Brain pericyte (primary cell): ENCODE results near the gene TRPM1.
"Not testable (repeated sequence)": the region's sequence is repeated elsewhere in the genome, so short reads cannot be mapped to it uniquely, and the experiment has no call there.

Experiments
- DNase-seq: peaks from one replicate; pipeline ENCODE4 v3.0.0-alpha.2; 2012; ENCODE audit warnings: low read depth, low spot score

TRPM1 gene

DNA sequence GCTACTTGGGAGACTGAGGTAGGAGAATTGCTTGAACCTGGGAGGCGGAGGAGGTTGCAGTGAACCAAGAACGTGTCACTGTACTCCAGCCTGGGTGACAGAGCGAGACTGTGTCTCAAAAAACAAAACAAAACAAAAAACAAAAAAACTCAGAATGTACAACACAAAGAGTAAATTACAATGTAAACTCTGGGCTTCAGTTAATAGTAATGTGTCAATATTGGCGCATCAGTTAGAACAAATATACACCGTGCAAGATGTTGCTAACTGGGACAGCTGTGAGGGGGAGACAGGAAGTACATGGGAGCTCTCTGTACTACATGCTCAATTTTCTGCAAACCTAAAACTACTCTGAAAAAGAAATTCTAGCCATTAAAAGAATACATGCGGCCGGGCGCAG lies 23.5 kb upstream of the TRPM1 start:
- no peak for DNase-seq

DNA sequence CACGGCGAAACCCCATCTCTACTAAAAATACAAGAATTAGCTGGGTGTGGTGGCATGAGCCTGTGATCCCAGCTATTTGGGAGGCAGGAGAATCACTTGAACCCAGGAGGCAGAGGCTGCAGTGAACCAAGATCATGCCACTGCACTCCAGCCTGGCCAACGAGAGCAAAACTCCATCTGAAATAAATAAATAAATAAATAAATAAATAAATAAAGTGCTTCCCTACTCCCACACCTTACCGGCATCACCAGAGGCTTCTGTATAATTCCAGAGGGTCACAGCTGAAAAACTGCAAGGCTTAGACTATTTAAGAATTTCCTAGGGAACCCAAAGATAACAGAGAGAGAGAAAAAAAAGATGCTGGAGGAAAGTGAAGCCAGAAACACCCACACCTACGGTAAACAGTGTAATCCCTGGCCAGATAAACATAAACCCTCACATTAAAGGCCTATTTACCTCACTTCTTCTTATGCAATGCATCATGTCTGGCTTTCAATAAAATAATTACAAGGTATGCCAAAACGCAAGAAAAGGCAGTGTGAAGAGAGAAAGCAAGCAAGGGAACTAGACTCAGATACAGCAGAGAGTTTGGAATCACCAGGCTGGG lies 15.0 kb upstream of the TRPM1 start:
- DNase-seq = no peak

DNA sequence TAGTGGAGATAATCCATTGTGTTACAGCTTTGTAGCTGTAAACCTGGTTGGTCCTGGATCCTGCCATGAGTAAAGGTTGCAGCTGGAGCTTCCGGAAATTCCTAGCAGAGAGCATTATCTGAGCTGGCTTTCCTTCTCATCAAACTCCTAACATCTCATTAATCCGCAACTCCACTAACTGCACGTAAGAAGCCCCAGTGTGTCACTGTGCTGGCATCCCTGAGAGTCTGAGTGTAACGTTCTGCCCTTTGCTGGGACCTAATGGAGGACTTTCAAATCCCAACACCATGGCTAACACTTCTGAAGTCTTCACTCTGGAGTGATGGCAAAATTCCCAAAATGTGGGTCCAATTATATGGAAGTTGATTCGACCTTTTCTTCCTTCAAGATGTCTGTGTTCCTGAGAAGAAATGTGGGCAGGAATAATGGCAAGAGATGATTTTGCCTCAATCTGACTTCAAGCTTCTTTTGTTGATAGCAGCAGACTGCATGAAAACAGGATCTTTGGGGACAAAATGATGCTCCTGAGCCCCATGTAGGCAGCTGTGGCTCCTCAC lies 9.6 kb upstream of the TRPM1 start:
- no peak for DNase-seq

DNA sequence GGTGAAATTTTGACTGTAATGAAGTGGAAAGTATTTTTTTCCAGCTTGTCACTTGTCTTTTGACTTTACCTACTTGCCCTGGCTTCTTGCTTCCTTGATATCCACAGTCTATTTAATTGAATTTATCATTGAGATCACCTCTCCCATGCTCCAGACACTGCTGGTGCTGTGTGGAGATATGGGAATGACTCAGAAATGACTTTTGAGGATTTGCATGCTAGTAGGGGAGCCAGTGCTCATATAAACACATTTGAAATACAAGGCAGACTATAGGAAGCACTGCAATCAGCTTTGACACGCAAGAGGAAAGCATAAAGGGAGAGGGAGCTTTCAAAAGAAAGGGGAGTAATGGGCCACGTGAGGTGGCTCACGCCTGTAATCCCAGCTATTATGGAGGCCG lies 7.3 kb upstream of the TRPM1 start:
- no peak for DNase-seq

DNA sequence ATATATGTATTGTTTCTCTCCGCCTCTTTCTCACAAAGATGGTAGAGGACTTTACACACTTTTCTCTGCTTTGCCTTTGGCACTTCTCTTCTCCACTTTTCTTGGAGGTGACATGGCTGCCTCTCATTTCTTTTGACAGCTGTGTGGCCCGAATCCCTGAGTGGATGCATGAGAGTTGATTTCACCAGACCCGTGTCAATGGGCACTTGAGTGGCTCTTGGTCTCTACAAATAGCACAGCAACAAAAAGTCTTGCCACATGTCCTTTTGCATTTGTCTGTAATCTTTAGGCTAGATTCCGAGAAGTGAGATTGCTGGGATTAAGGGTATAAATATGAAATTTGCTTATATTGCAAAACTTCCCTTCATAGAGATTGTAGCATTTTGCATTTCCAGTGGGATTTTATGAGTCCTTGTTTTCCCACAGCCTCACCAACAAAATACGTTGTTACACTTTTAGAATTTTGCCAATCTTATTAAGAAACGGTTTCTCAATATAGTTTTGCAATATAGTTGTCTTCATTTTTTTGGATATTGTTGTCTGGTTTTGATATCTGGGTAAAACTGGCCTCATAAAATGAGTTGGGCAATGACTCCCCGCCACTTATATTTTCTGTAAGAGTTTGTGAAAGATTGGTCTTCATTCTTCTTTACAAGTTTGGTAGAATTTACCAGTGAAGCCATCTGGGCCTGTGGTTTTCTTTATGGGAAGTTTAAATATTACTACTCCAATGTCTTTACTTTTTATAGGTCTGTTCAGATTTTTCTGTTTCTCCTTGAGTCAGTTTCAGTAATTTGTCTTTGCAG lies 5.2 kb upstream of the TRPM1 start:
- DNase-seq = no peak

- no peak for DNase-seq
These were observed 2.5 kb upstream of the TRPM1 start for GRCh38 chr15:31104003-31104402.

GRCh38 chr15:31102374-31103342 lies 1.1 kb upstream of the TRPM1 start:
- no peak for DNase-seq

- no peak for DNase-seq
These were observed 455 bp upstream of the TRPM1 start for GRCh38 chr15:31102039-31102321.

- no peak for DNase-seq
These were observed 787 bp downstream of the TRPM1 start for GRCh38 chr15:31100738-31101137.

- no peak for DNase-seq
These were observed 2.4 kb downstream of the TRPM1 start for GRCh38 chr15:31098953-31099740.

DNA sequence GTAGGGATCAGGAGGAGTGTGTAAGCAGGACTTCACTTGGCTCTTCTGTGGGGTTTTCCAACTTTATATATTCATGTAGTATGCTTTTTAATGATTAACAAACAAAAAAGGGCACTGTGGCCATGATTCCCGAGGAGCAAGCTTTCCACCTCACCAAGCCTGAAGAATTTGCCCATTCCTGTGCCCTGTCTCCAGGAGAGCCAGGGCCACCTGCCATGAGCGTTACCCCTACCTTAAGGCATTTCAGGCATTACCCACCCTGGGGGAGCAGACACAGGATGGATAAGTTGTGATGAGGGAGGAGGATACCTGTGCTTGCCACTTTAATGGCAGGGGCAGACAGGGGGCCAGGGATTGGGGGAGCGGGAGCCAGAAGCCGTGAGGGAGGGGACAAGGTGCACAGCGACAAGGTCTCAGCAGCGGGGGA lies 3.0 kb downstream of the TRPM1 start:
- DNase-seq = no peak

GRCh38 chr15:31096563-31096962 lies 5.0 kb downstream of the TRPM1 start:
- no peak for DNase-seq

- no peak for DNase-seq
These were observed 10.0 kb downstream of the TRPM1 start for GRCh38 chr15:31091481-31091880.

GRCh38 chr15:31090766-31091165 lies 10.8 kb downstream of the TRPM1 start:
- DNase-seq = no peak

- no peak for DNase-seq
These were observed 12.0 kb downstream of the TRPM1 start for GRCh38 chr15:31089368-31090047.

- DNase-seq = no peak
These were observed 12.7 kb downstream of the TRPM1 start for GRCh38 chr15:31088672-31089367.

GRCh38 chr15:31088041-31088440 lies 13.5 kb downstream of the TRPM1 start:
- not testable (repeated sequence) for DNase-seq

GRCh38 chr15:31086344-31086743 lies 15.2 kb downstream of the TRPM1 start:
- no peak for DNase-seq

- no peak for DNase-seq
These were observed 16.2 kb downstream of the TRPM1 start for GRCh38 chr15:31085359-31085758.

- no peak for DNase-seq
These were observed 17.3 kb downstream of the TRPM1 start for GRCh38 chr15:31084176-31084575.
